HCT116 (cell line): ENCODE data around the gene CACNG5. TPM values are rescaled to one million over a fixed set of nuclear protein-coding genes. Genes with fewer than 3 reads are reported as not detected.

Source experiments
- ATAC-seq: fragments of 200-7000 bp; cut with Tn5 transposase; 2 replicates; pipeline ENCODE4 v1.9.1; 2020; ENCODE audit warnings: mild to moderate bottlenecking, moderate library complexity
- BruUV-seq: library from RNA; stranded (reverse); fragments of 400-500 nt; replicated peaks from 2 replicates; lab custom pipeline; 2021; lab: Mats Ljungman, UMichigan
- CTCF ChIA-PET: fragments of 300-600 bp; sonication (Branson Sonifier 250); formaldehyde crosslinking; loops from one replicate; lab custom pipeline; 2021; ENCODE audit warnings: antibody characterized with exemption; lab: Charles Lee
- POLR2A ChIA-PET: fragments of 300-600, 350-600 bp; sonication (Branson Sonifier 250); formaldehyde crosslinking; loops from one replicate; lab custom pipeline; 2021; ENCODE audit warnings: antibody characterized with exemption; lab: Charles Lee
- RAD21 ChIA-PET, 2 experiments: fragments of 300-600 bp; sonication (Branson Sonifier 250); formaldehyde crosslinking; loops; one replicate each; lab custom pipeline; 2023; ENCODE audit warnings: low total read pairs in 2 of 2; ENCODE audit not compliant: uncharacterized antibody in 2 of 2, unreplicated experiment in 2 of 2, low non-redundant PET in 1 of 2; lab: Charles Lee
- DNase-seq: peaks from one replicate; pipeline ENCODE4 v3.0.0-alpha.2; 2010; ENCODE audit warnings: low read depth, low spot score
- H2AFZ ChIP-seq: fragments of 200-600 bp; shearing (Covaris generic), sonication (generic); 2 replicates; pipeline ENCODE4 v1.6.1; 2017; ENCODE audit warnings: low read depth, mixed run types, mixed read lengths, antibody characterized with exemption, low read length; ENCODE audit not compliant: poor library complexity, severe bottlenecking
- H3K27ac ChIP-seq: 2 replicates; pipeline ENCODE4 v1.5.1; 2012; ENCODE audit warnings: low read depth, low read length
- H3K27me3 ChIP-seq: fragments of 200-600 bp; sonication (generic); 2 replicates; pipeline ENCODE4 v1.6.1; 2016; ENCODE audit warnings: mixed run types, low read length, mixed read lengths; ENCODE audit not compliant: insufficient read depth
- H3K36me3 ChIP-seq, 2 experiments: fragments of 200-500 bp in 1 of 2; fragments of 200-600 bp in 1 of 2; sonication (Bioruptor generic) in 1 of 2; sonication (generic) in 1 of 2; 2 replicates each; pipeline versions ENCODE4 v1.5.1 to v1.6.1; 2014 to 2016; ENCODE audit warnings: low read length in 2 of 2, inconsistent platforms in 1 of 2, mixed read lengths in 1 of 2, mixed run types in 1 of 2; ENCODE audit not compliant: insufficient read depth in 2 of 2, control insufficient read depth in 1 of 2
- H3K4me1 ChIP-seq, 2 experiments: fragments of 200-600 bp in 1 of 2; sonication (generic) in 1 of 2; 2 replicates each; pipeline versions ENCODE4 v1.5.1 to v1.6.1; 2012 to 2017; ENCODE audit warnings: low read length in 2 of 2, inconsistent platforms in 1 of 2, mild to moderate bottlenecking in 1 of 2, mixed read lengths in 1 of 2, mixed run types in 1 of 2, moderate library complexity in 1 of 2; ENCODE audit not compliant: insufficient read depth in 2 of 2, control insufficient read depth in 1 of 2
- H3K4me2 ChIP-seq: fragments of 200-600 bp; sonication (generic); 2 replicates; pipeline ENCODE4 v1.6.1; 2017; ENCODE audit warnings: mixed run types, low read length, mixed read lengths
- H3K4me3 ChIP-seq, 2 experiments: fragments of 200-600 bp in 1 of 2; sonication (generic) in 1 of 2; replicated peaks in 1 of 2; 2 replicates each; pipeline ENCODE4 v1.5.1; 2011 to 2016; ENCODE audit warnings: low read length in 2 of 2, control low read depth in 1 of 2, low read depth in 1 of 2, mild to moderate bottlenecking in 1 of 2, mixed read lengths in 1 of 2, mixed run types in 1 of 2
- H3K79me2 ChIP-seq: fragments of 200-600 bp; sonication (generic); 2 replicates; pipeline ENCODE4 v1.6.1; 2017; ENCODE audit warnings: mild to moderate bottlenecking, mixed run types, low read length, moderate library complexity, mixed read lengths; ENCODE audit not compliant: insufficient read depth
- H3K9ac ChIP-seq: fragments of 200-600 bp; sonication (generic); 2 replicates; pipeline ENCODE4 v1.6.1; 2016; ENCODE audit warnings: low read length, mixed read lengths
- H3K9me2 ChIP-seq: fragments of 200-600 bp; sonication (generic), shearing (Covaris generic); 2 replicates; pipeline ENCODE4 v1.6.1; 2017; ENCODE audit warnings: mixed run types, mild to moderate bottlenecking, moderate library complexity; ENCODE audit not compliant: insufficient read depth
- H3K9me3 ChIP-seq, 2 experiments: fragments of 200-500 bp in 1 of 2; fragments of 200-600 bp in 1 of 2; sonication (Bioruptor generic) in 1 of 2; sonication (generic) in 1 of 2; 2 replicates each; pipeline ENCODE4 v1.6.1; 2014 to 2017; ENCODE audit warnings: low read length in 2 of 2, mixed read lengths in 2 of 2, inconsistent platforms in 1 of 2, low read depth in 1 of 2, mild to moderate bottlenecking in 1 of 2, mixed run types in 1 of 2, moderate library complexity in 1 of 2; ENCODE audit not compliant: control insufficient read depth in 1 of 2, insufficient read depth in 1 of 2
- H4K20me1 ChIP-seq: fragments of 200-600 bp; sonication (generic), shearing (Covaris generic); 2 replicates; pipeline ENCODE4 v1.6.1; 2017; ENCODE audit warnings: mixed run types, mild to moderate bottlenecking, moderate library complexity; ENCODE audit not compliant: insufficient read depth
- CBX3 ChIP-seq: IDR thresholded peaks from 2 replicates; pipeline ENCODE4 v1.6.1; 2012; ENCODE audit warnings: low read depth
- EGR1 ChIP-seq: IDR thresholded peaks from 2 replicates; pipeline ENCODE4 v1.6.1; 2012; ENCODE audit warnings: low read depth
- FOSL1 ChIP-seq: IDR thresholded peaks from 2 replicates; pipeline ENCODE4 v1.6.1; 2012; ENCODE audit warnings: low read depth
- POLR2A ChIP-seq: IDR thresholded peaks from 2 replicates; pipeline ENCODE4 v1.7.0; 2011; ENCODE audit warnings: borderline replicate concordance; ENCODE audit not compliant: insufficient read depth, insufficient read length; ENCODE audit errors: extremely low read depth
- POLR2AphosphoS5 ChIP-seq: IDR thresholded peaks from 2 replicates; pipeline ENCODE4 v1.6.1; 2011; ENCODE audit warnings: mild to moderate bottlenecking, low read depth, low read length, moderate library complexity
- SRF ChIP-seq: IDR thresholded peaks from 2 replicates; pipeline ENCODE4 v1.6.1; 2012; ENCODE audit warnings: low read depth
- TCF7L2 ChIP-seq: IDR thresholded peaks from 2 replicates; pipeline ENCODE4 v1.7.0; 2011; ENCODE audit warnings: borderline replicate concordance, inconsistent platforms; ENCODE audit not compliant: insufficient read depth, insufficient read length; ENCODE audit errors: extremely low read depth
- ZBTB33 ChIP-seq: IDR thresholded peaks from 2 replicates; pipeline ENCODE4 v1.6.1; 2011; ENCODE audit warnings: mild to moderate bottlenecking, low read length, moderate library complexity; ENCODE audit not compliant: insufficient replicate concordance; ENCODE audit errors: extremely low read depth
- ZFX ChIP-seq: fragments of 450-650 bp; IDR thresholded peaks from 2 replicates; pipeline ENCODE4 v1.6.1; 2017
- intact Hi-C: fragments of 100-400 bp; cut with micrococcal nuclease; formaldehyde crosslinking; loops from 2 replicates; pipeline ENCODE4 v1.10.0; 2022
- total RNA-seq: library from RNA; stranded (reverse); gene quantifications from one replicate; pipeline ENCODE4 v1.2.1, GENCODE V29; 2021; ENCODE audit not compliant: unreplicated experiment
- TF ChIP-seq, protein P1 (sequence below): IDR thresholded peaks from 2 replicates; pipeline ENCODE4 v1.6.1; 2012
- TF ChIP-seq, protein P2 (sequence below), 3 experiments: fragments of 200-600 bp in 1 of 3; sonication (generic) in 1 of 3; IDR thresholded peaks in 2 of 3; conservative IDR thresholded peaks in 1 of 3; 2 replicates each; pipeline ENCODE4 v1.5.1; 2012 to 2017; ENCODE audit warnings: low read depth in 2 of 3, low read length in 2 of 3, antibody characterized with exemption in 1 of 3, borderline replicate concordance in 1 of 3, control low read depth in 1 of 3, mild to moderate bottlenecking in 1 of 3, mixed read lengths in 1 of 3, mixed run types in 1 of 3, moderate library complexity in 1 of 3; ENCODE audit not compliant: insufficient read depth in 1 of 3

Gene CACNG5
- total RNA-seq, 1 experiment from 2014 or later = not detected

DNA sequence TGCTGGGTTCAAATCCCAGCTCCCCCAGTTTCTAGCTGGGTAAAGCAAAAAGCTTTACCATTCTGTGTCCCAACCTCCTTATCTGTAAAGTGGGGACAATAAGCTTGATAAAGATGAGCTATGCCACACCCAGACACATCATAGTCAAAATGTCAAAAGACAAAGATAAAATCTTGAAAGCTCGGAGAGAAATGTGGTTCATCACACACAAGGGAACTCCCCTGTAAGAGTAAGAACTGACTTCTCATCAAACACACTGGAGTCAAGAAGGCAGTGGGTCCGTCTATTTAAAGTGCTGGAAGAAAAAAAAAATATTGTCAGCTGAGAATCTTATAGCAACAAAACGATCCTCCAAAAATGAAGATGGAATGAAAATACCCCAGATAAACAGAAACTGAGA lies 25.3 kb downstream of the CACNG5 start:
- POLR2A ChIA-PET = interaction anchor here (0.7 kb wide), 1 partner anchor 9 kb away, joined by 3 read pairs; no protein-coding TSS in a partner anchor
- ATAC-seq (no peak), DNase-seq (no peak)
- no peak for TF ChIP-seq POLR2A
- TF ChIP-seq SRF = no peak
- TF ChIP-seq, protein P1, sequence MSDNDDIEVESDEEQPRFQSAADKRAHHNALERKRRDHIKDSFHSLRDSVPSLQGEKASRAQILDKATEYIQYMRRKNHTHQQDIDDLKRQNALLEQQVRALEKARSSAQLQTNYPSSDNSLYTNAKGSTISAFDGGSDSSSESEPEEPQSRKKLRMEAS = no peak
- TF ChIP-seq POLR2AphosphoS5 = no peak
- TF ChIP-seq, protein P2, sequence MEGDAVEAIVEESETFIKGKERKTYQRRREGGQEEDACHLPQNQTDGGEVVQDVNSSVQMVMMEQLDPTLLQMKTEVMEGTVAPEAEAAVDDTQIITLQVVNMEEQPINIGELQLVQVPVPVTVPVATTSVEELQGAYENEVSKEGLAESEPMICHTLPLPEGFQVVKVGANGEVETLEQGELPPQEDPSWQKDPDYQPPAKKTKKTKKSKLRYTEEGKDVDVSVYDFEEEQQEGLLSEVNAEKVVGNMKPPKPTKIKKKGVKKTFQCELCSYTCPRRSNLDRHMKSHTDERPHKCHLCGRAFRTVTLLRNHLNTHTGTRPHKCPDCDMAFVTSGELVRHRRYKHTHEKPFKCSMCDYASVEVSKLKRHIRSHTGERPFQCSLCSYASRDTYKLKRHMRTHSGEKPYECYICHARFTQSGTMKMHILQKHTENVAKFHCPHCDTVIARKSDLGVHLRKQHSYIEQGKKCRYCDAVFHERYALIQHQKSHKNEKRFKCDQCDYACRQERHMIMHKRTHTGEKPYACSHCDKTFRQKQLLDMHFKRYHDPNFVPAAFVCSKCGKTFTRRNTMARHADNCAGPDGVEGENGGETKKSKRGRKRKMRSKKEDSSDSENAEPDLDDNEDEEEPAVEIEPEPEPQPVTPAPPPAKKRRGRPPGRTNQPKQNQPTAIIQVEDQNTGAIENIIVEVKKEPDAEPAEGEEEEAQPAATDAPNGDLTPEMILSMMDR (IDR thresholded peaks at IDR 0.05 in 2 of 3, conservative IDR thresholded peaks at IDR 0.05 in 1 of 3; ENCODE audit: borderline replicate concordance in 1 of 3, insufficient read depth in 1 of 3, low read depth in 2 of 3, low read length in 2 of 3) = no peak
- TF ChIP-seq EGR1 = no peak
- TF ChIP-seq CBX3 = no peak
- TF ChIP-seq TCF7L2 = no peak
- no peak for TF ChIP-seq ZFX
- no peak for TF ChIP-seq ZBTB33
- TF ChIP-seq FOSL1 = no peak
- Histone ChIP-seq H3K4me3 (no peak overlapping the region), H3K4me1 (0 out of 4 replicates have a peak, but pooled peaks cover 0 to 3% of the 10 kb centered on the region in 2 experiments), H3K4me2 (no peak overlapping the region), H3K27ac (no peak overlapping the region), H3K9ac (no peak overlapping the region), H3K36me3 (no peaks in the 10 kb centered on the region), H3K79me2 (no peaks in the 10 kb centered on the region), H3K9me3 (peaks cover 0 to under 1% of the 10 kb centered on the region in 2 experiments; a peak in 1 of 4 replicates), H4K20me1 (no peaks in the 10 kb centered on the region), H2AFZ (no peak overlapping the region), H3K9me2 (no peaks in the 10 kb centered on the region), H3K27me3 (no peaks in the 10 kb centered on the region)
- BruUV-seq = no TSS peak
- RAD21 ChIA-PET = no interaction called here
- CTCF ChIA-PET = interaction anchor here (1.5 kb wide), 1 partner anchor 40 kb away, joined by 4 read pairs; no protein-coding TSS in a partner anchor
- intact Hi-C loops = no loop called here
